SK-MEL-5 (cell line): ENCODE results near the gene DYNC1LI1. TPM values are rescaled to one million over a fixed set of nuclear protein-coding genes. Genes with fewer than 3 reads are reported as not detected.

Experiments used
- DNase-seq: peaks from one replicate; pipeline ENCODE4 v3.0.0-alpha.2; 2016; ENCODE audit warnings: low read depth, low spot score
- in situ Hi-C: cut with HindIII; loops from 2 replicates; pipeline ENCODE4 v1.10.0; 2016; ENCODE audit warnings: low sequenced_read_pairs, high pct_unique_total_duplicates, low pct_unique_long_range_greater_than_20kb
- total RNA-seq: library from RNA; depleted of rRNA; stranded (reverse); fragments of >200 nt; shearing (Covaris generic); gene quantifications from 2 replicates; pipeline ENCODE4 v1.2.3, GENCODE V29; 2014

The DYNC1LI1 gene
- total RNA-seq, 1 experiment from 2014 or later: 50.2 TPM

DNA sequence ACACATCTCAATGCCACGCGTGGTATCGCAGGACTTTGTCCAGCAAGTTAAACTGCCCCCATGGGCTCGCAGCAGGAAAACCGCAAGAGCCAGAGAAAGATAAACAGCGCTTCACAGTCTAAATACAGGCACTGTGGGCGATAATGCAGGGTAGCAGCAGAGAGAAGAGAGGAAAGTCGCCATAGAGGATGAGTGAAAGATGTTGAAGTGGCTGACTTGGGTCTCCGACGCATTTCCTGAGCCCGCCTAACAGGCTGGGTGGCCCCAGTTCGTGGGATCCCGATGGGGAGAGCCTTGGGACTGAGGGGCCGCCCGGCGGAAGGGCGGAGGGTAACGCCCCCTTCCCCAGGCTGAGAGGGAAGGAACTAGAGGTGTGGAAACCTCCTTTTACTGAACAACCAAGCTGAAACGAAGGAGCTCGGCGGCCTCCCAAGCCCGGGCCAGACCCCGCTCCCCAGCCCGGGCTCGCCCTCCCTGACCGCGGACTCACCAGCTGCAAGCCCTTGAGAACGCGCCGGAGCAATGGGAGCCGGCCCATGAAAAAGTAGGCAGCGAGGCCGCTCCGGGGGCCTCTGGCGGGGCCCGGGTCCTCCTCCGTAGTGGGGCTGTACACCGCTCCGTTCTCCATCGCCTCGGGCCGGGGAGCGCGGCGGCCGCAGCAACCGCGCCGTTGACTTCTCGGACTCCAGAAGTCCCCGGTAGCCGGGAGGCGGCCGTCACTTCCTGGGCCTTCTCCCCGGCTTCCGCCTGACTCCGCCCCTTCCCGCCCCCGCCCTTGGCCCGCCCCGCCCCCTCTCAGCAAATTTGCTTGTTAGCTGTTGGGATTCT, 68.3 kb downstream of the DYNC1LI1 start, which contains the start of gene CMTM6:
Gene CMTM6, minus strand, starts transcription at position 735 of the 828 bp plus-strand sequence. Its CDS starts 107 bp downstream, at position 628.
- peak; percentile 78 for DNase-seq
- in situ Hi-C loops: no loop called here

GRCh38 chr3:32501783-32502117, 68.9 kb downstream of the DYNC1LI1 start:
- in situ Hi-C loops: no loop called here
- no peak for DNase-seq

GRCh38 chr3:32500880-32501782, 69.5 kb downstream of the DYNC1LI1 start:
- in situ Hi-C loops: no loop called here
- DNase-seq: no peak

DNA sequence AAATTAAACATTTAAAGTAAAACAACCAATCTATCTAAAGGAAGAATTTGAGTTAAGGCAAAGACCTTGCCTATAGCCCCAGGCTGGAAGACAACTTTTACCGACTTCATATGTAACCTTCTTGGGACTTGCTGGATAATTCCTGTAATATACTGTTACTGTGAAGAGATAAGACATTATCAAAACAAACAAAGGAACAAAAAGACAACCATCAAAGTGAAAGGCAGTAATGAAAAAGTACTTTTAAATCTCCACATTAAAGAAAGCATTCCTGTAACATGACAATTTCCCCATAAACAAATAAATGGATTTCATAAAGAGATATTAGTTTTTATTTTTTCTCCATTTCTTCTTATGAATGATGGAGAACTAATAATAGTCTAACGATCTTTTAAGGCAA, 70.4 kb downstream of the DYNC1LI1 start:
- in situ Hi-C loops: no loop called here
- DNase-seq: no peak

DNA sequence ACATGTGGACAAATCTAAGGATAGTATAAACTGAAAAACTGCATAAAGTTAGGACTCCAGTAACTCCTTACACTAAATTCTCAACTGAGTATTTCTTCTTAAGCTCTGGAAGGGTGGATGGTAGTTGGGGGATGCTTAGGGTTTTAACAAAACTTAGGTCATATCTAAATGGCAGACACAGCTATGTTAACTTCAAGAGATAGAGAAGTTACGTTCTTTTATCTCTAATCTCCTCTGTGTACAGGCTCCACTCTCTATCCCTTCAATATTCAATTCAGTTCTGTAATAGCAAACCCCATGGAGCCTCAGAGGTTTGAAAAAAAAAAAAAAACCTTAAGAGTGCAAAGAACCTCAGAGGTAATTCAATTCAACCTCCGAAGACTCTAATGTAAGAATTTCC, 71.1 kb downstream of the DYNC1LI1 start:
- in situ Hi-C loops: no loop called here
- DNase-seq: no peak

GRCh38 chr3:32498992-32499391, 71.7 kb downstream of the DYNC1LI1 start:
- in situ Hi-C loops: no loop called here
- DNase-seq: no peak

DNA sequence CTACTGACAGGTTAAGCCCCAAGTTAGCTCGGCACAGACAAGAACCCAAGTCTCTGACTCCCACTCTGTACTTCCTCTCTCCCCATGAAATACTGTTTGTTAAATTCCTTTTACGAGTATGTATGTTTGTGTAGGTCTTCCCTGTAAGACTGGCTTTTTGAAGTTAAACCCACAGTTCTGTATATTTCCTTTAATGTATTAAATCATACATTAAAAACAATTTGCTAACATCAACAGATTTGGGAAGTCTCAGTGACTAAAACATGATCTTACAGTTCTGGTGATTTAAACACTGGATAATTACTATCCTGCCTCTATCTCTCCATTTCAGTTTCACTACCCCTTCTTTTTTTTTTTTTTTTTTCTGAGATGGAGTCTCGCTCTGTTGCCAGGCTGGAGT, 72.4 kb downstream of the DYNC1LI1 start:
- in situ Hi-C loops: no loop called here
- DNase-seq: no peak

GRCh38 chr3:32495609-32496008, 75.0 kb downstream of the DYNC1LI1 start:
- no peak for DNase-seq
- in situ Hi-C loops: no loop called here

GRCh38 chr3:32495085-32495484, 75.6 kb downstream of the DYNC1LI1 start:
- DNase-seq: no peak
- in situ Hi-C loops: no loop called here

DNA sequence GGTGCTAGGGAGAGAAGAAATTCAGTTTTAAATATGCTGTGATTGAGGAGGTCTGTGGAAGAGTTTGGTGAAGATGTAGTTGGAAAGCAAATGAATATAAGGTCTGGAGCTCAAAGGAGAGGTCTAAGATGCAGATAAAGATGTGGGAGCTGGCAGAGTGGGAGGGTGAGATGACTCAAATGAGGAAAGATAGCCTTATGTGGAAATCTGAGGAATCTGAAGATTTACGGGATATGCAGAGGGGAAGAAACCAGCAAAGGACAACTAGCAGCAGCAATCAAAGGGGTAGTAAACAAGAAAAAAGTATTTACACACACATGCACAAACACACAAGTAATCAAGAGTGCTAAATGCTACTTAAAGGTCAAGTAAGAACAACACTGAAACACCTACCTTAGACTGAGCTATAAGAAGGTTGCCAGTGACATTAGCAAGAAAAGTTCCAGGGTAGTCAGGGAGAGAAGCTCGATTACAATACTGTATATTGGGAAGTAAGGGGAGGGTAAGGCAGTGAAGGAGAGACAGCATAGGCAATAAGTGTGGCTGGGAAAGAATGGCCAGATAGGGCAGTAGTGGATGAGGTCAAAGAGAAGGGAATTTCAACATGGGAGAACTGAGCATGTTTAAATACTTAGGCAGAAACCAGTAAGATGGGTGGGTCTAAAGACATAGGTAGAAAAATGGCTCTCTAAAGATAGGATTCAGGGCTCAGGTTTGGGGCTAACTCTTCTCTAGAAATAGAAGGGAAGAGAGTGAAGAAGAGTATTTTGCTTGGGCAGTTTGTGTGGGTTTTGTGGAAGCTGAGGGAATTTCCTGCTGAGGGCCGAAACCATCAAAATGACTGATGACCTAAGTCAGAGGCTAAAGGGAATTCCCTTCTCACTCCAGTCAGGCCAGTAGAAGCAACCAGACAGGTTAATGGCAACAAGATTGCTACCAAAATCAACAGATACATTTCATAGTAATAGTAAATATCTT, 76.9 kb downstream of the DYNC1LI1 start:
- DNase-seq: no peak
- in situ Hi-C loops: no loop called here

- in situ Hi-C loops: no loop called here
- DNase-seq: no peak
These were observed 77.8 kb downstream of the DYNC1LI1 start for GRCh38 chr3:32492684-32493436.

- in situ Hi-C loops: no loop called here
- no peak for DNase-seq
These were observed 82.1 kb downstream of the DYNC1LI1 start for GRCh38 chr3:32488474-32489008.

DNA sequence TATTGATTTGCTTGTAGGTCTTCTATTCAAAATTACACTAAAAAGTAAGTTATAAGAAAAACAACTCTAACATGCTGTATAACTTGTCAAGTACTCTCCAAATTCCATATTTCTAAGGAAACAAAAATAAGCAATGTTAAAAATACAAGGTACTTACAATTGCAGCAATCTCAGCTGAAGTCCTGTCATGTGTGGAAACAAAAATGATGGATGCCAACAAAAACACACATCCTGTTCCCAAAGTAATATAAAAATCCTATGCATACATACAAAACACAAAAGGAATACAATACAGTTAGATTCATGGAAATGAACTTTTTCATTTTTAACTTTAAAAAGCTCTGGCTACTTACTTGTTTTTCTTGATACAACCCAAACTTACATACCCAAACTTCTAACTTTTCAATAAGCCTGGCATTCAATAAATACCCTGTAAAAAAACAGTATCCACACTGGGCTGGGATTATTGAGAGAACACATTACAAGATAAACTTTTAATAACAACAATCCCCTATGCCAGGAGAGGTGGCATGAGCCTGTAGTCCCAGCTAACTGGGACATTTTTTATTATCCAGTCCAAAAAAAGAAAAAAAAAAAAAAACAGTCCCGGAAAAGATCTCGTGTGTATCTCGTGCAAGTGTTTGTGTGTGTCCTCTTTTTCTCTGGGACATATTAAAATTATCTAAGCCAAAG, 82.7 kb downstream of the DYNC1LI1 start:
- in situ Hi-C loops: no loop called here
- no peak for DNase-seq

GRCh38 chr3:32484436-32484835, 86.2 kb downstream of the DYNC1LI1 start:
- in situ Hi-C loops: no loop called here
- DNase-seq: no peak

DNA sequence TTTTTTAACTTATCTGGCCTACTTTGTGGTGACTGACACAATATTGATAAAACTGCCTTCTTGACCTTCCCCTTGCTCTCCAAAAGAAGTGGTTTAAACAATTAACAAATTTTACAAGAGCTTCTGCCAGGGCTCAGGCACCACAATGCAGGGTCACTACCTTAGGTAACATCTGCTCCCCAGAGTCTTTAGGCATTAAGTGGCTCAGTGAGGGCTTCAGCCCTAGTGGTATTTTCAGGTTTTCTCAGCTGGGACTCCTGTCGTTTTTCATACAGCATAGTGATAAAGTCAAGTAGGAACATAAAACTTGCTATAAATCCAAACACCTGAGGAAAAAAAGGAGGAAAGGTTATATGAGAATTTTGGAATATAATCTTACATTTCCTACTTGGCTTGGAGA, 86.9 kb downstream of the DYNC1LI1 start:
- DNase-seq: no peak
- in situ Hi-C loops: no loop called here

GRCh38 chr3:32482693-32483092, 88.0 kb downstream of the DYNC1LI1 start:
- no peak for DNase-seq
- in situ Hi-C loops: no loop called here
